Glomerular visceral epithelial cell (primary cell): ENCODE measurements around the gene PILRB.
"Not testable (repeated sequence)": the region's sequence is repeated elsewhere in the genome, so short reads cannot be mapped to it uniquely, and the experiment has no call there.

Experiments
- DNase-seq: peaks from one replicate; pipeline ENCODE4 v3.0.0-alpha.2; 2016; ENCODE audit errors: extremely low spot score

The PILRB gene

GRCh38 chr7:100358027-100358856 is at the start of gene PILRB:
TSS of gene PILRB (plus strand) at chr7:100358117. CDS start at chr7:100358303, 186 bp downstream.
- DNase-seq = no peak

DNA sequence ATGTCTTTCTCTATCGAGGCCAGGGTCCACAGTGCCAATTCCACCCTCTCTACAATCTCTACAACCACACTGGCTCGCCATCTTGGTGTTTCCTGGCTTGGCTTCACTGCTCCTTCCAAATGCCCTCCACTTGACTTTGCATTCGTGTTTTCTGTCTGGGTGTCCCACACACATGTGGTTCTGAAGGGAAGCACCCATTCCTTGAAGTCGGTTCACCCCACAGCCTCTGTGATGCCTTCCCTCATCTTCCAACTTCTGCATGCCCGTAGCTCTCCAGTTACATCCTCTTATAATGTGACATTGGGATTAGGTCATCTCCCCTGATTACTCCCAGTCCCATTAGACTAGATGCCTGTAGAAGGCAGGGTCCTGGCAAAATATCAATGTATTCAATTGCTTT is 39.6 kb upstream of the PILRB start:
- DNase-seq = not testable (repeated sequence)

- DNase-seq = not testable (repeated sequence)
Observed at GRCh38 chr7:100321648-100322047, 36.3 kb upstream of the PILRB start.

GRCh38 chr7:100324194-100324593 is 33.7 kb upstream of the PILRB start:
- DNase-seq = not testable (repeated sequence)

GRCh38 chr7:100325671-100326070 is 32.2 kb upstream of the PILRB start:
- DNase-seq = not testable (repeated sequence)

DNA sequence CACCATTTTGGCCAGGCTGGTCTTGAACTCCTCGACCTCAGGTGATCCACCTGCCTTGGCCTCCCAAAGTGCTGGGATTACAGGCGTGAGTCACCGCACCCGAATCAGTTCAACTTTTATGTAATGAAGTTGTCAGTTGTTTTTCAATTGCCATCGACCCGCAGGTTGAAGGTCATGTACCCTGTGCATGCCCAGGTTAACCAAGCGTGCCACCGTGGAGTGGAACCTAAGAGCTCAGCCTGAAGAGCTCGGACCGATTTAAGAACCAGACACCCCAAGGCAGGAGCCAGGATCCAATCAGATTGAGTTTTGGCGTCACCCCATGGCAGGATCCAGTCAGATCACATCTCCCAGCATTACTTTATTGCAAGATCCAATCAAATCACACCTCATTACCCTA is 31.0 kb upstream of the PILRB start:
- not testable (repeated sequence) for DNase-seq

- DNase-seq = peak; percentile 90
Observed at GRCh38 chr7:100335566-100336466, 22.1 kb upstream of the PILRB start.

- DNase-seq = peak; percentile 80
Observed at GRCh38 chr7:100338083-100338696, 19.7 kb upstream of the PILRB start.

DNA sequence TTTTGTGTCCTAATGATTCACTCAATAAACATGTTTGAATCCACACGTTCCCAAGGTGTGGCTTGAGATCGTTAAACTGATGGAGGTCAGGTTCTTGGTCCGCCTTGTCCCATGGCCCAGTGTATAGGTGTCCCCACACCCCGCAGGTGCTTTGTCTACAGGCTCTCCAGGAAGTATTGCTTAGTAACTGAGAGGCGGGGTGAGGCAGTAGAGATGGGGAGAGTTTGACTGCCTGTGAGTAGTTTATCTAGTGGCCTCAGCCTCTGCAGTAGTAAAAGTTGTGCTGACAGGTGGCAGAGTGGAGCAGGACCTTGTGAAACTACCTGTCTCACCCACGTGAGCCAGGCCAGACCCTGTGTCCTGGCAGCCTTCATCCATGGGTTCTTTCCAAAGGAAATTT is 16.6 kb upstream of the PILRB start:
- not testable (repeated sequence) for DNase-seq

GRCh38 chr7:100342765-100343164 is 15.2 kb upstream of the PILRB start:
- no peak for DNase-seq

GRCh38 chr7:100344124-100344559 is 13.8 kb upstream of the PILRB start:
- not testable (repeated sequence) for DNase-seq

DNA sequence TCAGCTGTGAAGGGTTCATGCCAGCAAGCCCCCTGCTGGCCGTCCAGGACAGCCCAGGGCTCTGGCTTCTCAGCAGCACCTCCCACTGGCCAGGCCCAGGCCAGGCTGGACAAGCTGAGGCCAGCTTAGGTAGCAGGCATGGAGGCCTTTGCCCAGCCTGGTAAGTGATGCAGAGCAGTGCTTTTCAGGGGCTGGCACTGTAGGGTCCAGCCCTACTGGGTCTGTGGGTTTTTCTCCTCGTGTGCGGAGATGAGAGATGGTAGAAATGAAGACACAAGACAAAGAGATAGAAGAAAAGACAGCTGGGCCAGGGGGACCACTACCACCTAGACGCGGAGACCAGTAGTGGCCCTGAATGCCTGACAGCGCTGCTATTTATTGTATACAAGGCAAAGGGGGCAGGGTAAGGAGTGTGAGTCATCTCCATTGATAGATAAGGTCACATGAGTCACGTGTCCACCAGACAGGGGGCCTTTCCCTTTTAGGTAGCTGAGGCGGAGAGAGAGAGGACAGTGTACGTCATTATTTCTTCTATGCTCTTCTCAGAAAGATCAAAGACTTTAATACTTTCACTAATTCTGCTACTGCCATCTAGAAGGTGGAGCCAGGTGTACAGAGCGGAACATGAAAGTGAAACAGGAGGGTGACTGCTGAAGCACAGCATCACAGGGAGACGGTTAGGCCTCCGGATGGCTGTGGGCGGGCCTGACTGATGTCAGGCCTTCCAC is 13.2 kb upstream of the PILRB start:
- peak; percentile 64 for DNase-seq

- DNase-seq = peak; percentile 63
Observed at GRCh38 chr7:100345288-100345672, 12.6 kb upstream of the PILRB start.

DNA sequence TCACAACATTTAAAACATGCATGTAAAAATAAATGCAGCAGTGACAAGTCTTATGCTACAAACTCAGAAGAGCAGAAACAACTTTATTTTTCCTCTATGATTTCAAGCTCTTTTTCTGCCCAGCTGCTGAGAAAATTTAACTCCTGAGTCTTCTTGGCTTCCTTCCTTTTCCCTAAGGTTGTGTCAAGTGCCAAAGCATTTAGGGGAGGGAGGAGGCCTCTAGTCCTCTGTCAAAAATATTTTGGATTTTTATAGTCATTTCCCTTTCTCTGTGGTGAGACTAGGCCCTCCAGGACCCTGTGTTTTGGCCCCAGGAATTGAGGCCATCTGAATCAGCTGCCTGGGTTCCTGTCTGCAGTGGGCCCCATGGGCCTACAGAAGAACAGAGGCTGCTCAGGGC is 11.0 kb upstream of the PILRB start:
- DNase-seq = no peak

DNA sequence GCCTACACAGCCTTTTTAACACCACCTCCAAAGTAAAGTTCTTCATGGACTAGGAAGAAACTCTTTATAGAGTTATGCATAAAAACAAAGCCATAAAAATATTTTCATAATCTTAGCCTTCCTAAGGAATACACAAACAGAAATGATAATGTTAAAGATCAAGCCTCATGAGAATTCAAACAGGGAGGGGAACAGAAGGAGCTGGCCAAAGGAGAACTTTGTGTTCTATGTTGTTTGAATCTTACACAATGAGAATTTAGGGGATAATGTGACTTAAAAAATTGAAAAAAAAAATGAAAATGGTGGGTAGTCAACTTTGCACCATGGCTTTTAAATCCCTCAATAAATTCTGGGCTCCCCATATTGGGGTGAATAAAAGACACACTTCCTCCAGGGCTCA is 9.1 kb upstream of the PILRB start:
- DNase-seq = no peak

- no peak for DNase-seq
Observed at GRCh38 chr7:100349757-100350156, 8.2 kb upstream of the PILRB start.

- DNase-seq = no peak
Observed at GRCh38 chr7:100351657-100352058, 6.3 kb upstream of the PILRB start.

- DNase-seq = not testable (repeated sequence)
Observed at GRCh38 chr7:100352230-100352781, 5.6 kb upstream of the PILRB start.

DNA sequence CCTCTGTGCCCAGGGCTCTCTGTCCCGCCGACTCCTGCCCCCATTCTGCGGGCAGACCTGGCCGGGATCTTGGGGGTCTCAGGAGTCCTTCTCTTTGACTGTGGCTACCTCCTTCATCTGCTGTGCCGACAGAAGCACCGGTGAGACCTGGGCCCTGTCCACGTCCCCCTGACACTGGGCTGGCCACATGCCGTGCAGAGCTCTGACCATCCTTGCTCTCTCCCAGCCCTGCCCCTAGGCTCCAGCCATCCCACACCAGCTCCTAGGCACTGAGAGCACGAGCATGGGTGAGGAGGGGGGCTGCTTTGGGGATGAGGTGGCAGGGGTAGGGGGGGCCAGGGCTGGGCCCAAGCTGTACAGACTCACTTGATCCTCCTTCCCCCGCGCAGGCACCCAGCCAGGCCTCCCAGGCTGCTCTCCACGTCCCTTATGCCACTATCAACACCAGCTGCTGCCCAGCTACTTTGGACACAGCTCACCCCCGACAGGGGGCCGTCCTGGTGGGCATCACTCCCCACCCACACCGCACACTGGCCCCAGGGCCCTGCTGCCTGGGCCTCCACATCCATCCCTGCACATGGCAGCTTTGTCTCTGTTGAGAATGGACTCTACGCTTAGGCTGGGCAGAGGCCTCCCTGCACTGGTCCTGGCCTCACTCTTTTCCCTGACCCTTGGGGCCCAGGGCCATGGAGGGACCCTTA is 4.8 kb upstream of the PILRB start:
- DNase-seq = no peak

DNA sequence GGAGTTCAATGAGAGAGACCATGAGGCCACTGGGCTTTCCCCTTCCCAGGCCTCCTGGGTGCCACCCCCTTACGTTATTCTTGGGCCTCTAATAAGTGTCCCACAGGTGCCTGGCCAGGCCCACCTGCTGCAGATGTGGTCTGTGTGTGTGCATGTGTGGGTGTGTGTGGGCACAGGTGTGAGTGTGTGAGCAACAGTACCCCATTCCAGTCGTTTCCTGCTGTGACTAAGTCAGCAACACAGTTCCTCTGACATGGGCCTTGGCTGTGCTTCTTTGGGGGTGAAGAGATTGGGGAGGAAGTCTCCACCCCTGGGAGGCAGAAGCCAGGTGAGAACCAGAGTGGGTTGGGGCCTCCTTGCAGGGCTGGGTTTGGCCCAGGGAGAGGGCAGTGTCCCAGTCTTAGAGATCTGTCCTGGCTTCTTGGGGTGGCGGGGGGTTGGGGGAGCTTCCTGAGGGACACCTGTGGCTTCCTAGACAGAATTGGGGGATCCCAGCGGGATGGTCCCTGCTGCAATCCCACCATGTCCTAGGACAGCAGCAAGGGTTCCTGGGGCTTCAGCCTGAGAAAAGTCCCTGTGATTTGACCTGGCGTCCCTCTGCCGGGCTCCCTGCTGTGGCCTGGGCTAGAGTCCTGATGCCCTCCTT is 4.1 kb upstream of the PILRB start:
- no peak for DNase-seq
